ENCODE data around the gene C2orf66.

GRCh38 chr2:196846295-196846694 is 37.1 kb upstream of the C2orf66 start:
- no peak for TF ChIP-seq POLR2AphosphoS5 (IDR thresholded peaks at IDR 0.05)
- no peak for TF ChIP-seq CTCF (IDR thresholded peaks at IDR 0.05)
